ENCODE data around the gene TAAR2.

TAAR2 gene

DNA sequence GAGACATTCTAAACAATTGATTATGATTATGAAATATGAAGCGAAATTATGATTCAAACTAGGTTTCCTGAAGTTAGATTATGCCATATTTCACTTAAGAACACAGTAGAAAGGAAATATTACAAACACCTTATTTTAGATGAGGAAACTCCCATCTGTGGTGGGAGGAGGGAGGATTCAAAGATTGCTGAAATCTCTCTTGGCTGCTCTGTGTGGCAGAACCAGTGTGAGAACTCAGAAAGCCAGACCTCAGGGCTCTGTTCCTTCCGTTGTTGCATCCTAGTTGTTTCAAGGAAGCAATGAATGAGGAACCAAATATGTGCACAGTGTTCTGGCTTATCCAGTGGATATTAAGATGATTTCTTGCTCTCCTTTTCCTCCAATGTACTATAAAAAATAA is 36.7 kb downstream of the TAAR2 start:
- TF ChIP-seq, protein P1, sequence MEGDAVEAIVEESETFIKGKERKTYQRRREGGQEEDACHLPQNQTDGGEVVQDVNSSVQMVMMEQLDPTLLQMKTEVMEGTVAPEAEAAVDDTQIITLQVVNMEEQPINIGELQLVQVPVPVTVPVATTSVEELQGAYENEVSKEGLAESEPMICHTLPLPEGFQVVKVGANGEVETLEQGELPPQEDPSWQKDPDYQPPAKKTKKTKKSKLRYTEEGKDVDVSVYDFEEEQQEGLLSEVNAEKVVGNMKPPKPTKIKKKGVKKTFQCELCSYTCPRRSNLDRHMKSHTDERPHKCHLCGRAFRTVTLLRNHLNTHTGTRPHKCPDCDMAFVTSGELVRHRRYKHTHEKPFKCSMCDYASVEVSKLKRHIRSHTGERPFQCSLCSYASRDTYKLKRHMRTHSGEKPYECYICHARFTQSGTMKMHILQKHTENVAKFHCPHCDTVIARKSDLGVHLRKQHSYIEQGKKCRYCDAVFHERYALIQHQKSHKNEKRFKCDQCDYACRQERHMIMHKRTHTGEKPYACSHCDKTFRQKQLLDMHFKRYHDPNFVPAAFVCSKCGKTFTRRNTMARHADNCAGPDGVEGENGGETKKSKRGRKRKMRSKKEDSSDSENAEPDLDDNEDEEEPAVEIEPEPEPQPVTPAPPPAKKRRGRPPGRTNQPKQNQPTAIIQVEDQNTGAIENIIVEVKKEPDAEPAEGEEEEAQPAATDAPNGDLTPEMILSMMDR (IDR thresholded peaks at IDR 0.05; ENCODE audit: low read depth, low read length), result no peak
- no peak for DNase-seq (ENCODE audit: extremely low read depth, low read depth)

DNA sequence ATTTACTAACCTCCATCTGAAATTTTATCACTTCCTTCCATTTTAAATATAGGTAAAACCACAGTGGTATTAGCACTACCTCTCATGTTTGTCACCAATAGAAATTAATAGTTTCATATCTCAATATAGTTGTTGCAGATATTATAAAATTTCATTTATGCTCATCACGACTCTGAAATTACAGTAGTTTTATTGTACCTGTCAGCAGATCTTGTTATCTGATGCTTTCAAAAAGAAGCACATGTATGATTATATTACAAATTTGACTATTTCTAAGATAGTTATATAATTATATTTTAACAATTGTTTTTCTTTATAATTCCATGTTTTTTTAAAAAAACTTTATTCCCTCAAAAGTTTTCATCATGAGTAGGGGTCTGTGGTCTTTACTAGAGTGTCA is 39.4 kb downstream of the TAAR2 start:
- DNase-seq (ENCODE audit: extremely low read depth, low read depth), result no peak
- TF ChIP-seq, protein P1 (IDR thresholded peaks at IDR 0.05; ENCODE audit: low read depth, low read length), result no peak

DNA sequence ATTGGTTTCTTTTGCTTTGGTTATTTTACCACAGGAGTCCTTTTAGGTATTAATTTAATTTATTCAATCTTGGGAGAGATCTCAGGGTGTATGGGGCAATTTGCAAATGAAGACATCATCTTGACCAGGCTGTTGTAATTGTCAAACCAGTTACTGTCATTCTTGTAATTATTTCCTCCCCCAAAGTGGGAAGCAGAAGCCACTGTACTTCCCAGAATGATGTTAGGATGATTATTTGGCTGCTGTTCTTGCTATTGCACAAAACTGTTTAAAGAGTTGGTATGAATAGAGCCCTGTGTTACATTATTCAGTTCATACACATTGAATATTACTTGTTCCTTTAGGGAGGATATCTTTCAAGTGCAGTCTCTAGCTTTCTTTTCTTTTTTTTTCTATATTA is 52.3 kb downstream of the TAAR2 start:
- TF ChIP-seq, protein P1 (IDR thresholded peaks at IDR 0.05; ENCODE audit: low read depth, low read length), result no peak
- no peak for DNase-seq (ENCODE audit: extremely low read depth, low read depth)

DNA sequence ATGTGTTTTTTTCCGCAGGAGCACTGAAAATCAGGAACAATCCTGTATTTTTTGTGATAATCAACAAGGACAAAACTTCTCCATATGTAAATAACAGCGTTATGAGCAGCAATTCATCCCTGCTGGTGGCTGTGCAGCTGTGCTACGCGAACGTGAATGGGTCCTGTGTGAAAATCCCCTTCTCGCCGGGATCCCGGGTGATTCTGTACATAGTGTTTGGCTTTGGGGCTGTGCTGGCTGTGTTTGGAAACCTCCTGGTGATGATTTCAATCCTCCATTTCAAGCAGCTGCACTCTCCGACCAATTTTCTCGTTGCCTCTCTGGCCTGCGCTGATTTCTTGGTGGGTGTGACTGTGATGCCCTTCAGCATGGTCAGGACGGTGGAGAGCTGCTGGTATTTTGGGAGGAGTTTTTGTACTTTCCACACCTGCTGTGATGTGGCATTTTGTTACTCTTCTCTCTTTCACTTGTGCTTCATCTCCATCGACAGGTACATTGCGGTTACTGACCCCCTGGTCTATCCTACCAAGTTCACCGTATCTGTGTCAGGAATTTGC is 53.8 kb downstream of the TAAR2 start, which contains the start of gene TAAR6:
TAAR6 (plus strand) TSS at position 102 of the 557 bp plus-strand sequence; CDS start at position 102, 0 bp downstream.
- no peak for DNase-seq (ENCODE audit: extremely low read depth, low read depth)
- TF ChIP-seq, protein P1 (IDR thresholded peaks at IDR 0.05; ENCODE audit: low read depth, low read length), result no peak

DNA sequence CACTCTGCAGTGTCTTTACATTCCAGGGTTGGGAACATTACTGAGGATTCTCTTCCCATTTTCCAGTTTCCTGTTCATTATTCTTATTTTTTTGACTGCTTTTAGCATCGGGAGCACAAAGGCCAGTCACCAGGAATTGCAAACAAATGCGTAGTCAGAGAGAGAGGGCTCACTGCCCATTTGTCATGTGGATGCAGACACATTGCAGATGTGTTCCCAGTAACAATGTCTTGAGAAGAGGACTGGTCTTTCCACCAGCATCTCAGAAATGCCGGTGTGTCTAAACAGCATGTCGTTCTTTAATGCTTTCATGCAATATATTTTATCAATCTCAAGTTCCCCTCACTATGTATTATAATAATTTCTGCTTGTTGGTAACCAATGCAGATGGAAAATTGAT is 54.9 kb downstream of the TAAR2 start:
- TF ChIP-seq, protein P1 (IDR thresholded peaks at IDR 0.05; ENCODE audit: low read depth, low read length), result no peak
- no peak for DNase-seq (ENCODE audit: extremely low read depth, low read depth)

DNA sequence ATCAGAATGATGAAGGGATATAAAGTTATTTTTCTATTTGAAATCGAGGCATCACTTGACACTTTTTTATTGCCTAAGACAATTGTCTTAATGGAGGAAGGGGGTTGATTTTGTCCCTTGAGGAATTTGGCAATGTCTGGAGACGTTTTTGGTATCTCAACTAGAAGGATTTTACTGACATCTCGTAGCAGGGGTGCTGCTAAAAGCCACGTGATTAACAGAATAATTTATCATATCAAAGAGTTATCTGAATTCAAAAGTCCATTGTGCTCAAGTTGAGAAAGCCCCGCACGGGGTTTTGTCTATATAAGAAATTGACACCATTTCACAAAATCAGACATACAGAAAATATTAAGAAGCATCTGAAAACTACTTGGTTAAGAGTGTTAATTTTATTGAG is 55.5 kb downstream of the TAAR2 start:
- TF ChIP-seq, protein P1 (IDR thresholded peaks at IDR 0.05; ENCODE audit: low read depth, low read length), result no peak
- DNase-seq (ENCODE audit: extremely low read depth, low read depth), result no peak

DNA sequence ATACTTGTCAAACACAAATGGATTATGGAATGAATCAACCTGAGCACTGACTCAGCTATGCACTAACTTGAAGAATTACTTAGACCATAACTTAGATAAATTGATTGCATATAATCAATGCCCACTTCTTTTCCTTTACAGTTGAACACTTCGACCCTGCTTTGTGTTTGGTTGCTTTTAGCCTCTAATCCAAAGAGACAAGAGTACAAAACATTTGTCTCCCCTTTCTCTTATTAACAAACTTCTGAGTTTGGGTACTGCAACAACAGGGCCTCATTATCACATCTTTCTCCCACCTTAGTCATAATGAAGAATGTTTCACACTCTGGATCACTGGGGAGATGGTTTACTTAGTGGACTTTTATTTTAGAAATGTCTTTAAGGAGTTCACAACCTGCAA is 56.5 kb downstream of the TAAR2 start:
- TF ChIP-seq, protein P1 (IDR thresholded peaks at IDR 0.05; ENCODE audit: low read depth, low read length), result no peak
- no peak for DNase-seq (ENCODE audit: extremely low read depth, low read depth)
